ENCODE data around the gene CARHSP1.

CARHSP1 gene

GRCh38 chr16:8885674-8886592 is 17.1 kb upstream of the CARHSP1 start:
- no peak overlapping the region for H3K4me2 ChIP-seq (ENCODE audit: low read length)
- H3F3A ChIP-seq (ENCODE audit: insufficient read depth, low read length), result 0 out of 2 replicates have a peak, but pooled peaks cover 6% of the 10 kb centered on the region
- no peak overlapping the region for H3K4me3 ChIP-seq (ENCODE audit: low read depth, low read length, poor library complexity, severe bottlenecking)
- H3K27me3 ChIP-seq (ENCODE audit: insufficient read depth, low read length), result no peaks in the 10 kb centered on the region
- peaks cover 32% of the 10 kb centered on the region for H3K4me1 ChIP-seq (ENCODE audit: insufficient read depth, low read length, severe bottlenecking)
- no peak overlapping the region for H3K9ac ChIP-seq (ENCODE audit: low read length)
- no peak for TF ChIP-seq CTCF (IDR thresholded peaks at IDR 0.05; ENCODE audit: low read length)
- TF ChIP-seq EZH2 (IDR thresholded peaks at IDR 0.05; ENCODE audit: borderline replicate concordance, low read length), result no peak
- H4K20me1 ChIP-seq (ENCODE audit: insufficient read depth, low read length), result no peaks in the 10 kb centered on the region
- H3K27ac ChIP-seq (ENCODE audit: low read depth, low read length, poor library complexity, severe bottlenecking), result no peak overlapping the region
- H3K79me2 ChIP-seq (ENCODE audit: insufficient read depth, low read length), result no peaks in the 10 kb centered on the region
- H3K9me3 ChIP-seq (ENCODE audit: low read length), result no peaks in the 10 kb centered on the region
- H3K36me3 ChIP-seq (ENCODE audit: insufficient read depth, low read length), result peaks cover 37% of the 10 kb centered on the region
- H3K9me2 ChIP-seq (ENCODE audit: low read depth, low read length), result no peaks in the 10 kb centered on the region
- H2AFZ ChIP-seq (ENCODE audit: low read length), result no peak overlapping the region

- H4K20me1 ChIP-seq (ENCODE audit: insufficient read depth, low read length), result no peaks in the 10 kb centered on the region
- peaks cover 7% of the 10 kb centered on the region; the same call in 1 of the 2 replicates for H3K36me3 ChIP-seq (ENCODE audit: insufficient read depth, low read length)
- H3K4me3 ChIP-seq (ENCODE audit: low read depth, low read length, poor library complexity, severe bottlenecking), result no peak overlapping the region
- no peak overlapping the region for H3K27ac ChIP-seq (ENCODE audit: low read depth, low read length, poor library complexity, severe bottlenecking)
- H3K9me3 ChIP-seq (ENCODE audit: low read length), result no peaks in the 10 kb centered on the region
- H3K4me1 ChIP-seq (ENCODE audit: insufficient read depth, low read length, severe bottlenecking), result peaks cover 7% of the 10 kb centered on the region
- no peak for TF ChIP-seq CTCF (IDR thresholded peaks at IDR 0.05; ENCODE audit: low read length)
- no peak for TF ChIP-seq EZH2 (IDR thresholded peaks at IDR 0.05; ENCODE audit: borderline replicate concordance, low read length)
- H3K79me2 ChIP-seq (ENCODE audit: insufficient read depth, low read length), result no peaks in the 10 kb centered on the region
- H3F3A ChIP-seq (ENCODE audit: insufficient read depth, low read length), result no peaks in the 10 kb centered on the region
- no peak overlapping the region for H2AFZ ChIP-seq (ENCODE audit: low read length)
- H3K27me3 ChIP-seq (ENCODE audit: insufficient read depth, low read length), result no peaks in the 10 kb centered on the region
- H3K4me2 ChIP-seq (ENCODE audit: low read length), result no peak overlapping the region
- no peaks in the 10 kb centered on the region for H3K9me2 ChIP-seq (ENCODE audit: low read depth, low read length)
- no peak overlapping the region for H3K9ac ChIP-seq (ENCODE audit: low read length)
These were observed 14.0 kb upstream of the CARHSP1 start for GRCh38 chr16:8882725-8883377.

- H3K9ac ChIP-seq (ENCODE audit: low read length), result no peak within 1 kb of the TSS
- no peaks in the 10 kb centered on the region for H4K20me1 ChIP-seq (ENCODE audit: insufficient read depth, low read length)
- no peaks in the 10 kb centered on the region for H3K9me3 ChIP-seq (ENCODE audit: low read length)
- peaks cover under 1% of the 10 kb centered on the region; the same call in 1 of the 2 replicates for H3K36me3 ChIP-seq (ENCODE audit: insufficient read depth, low read length)
- peaks cover 7% of the 10 kb centered on the region for H3K4me1 ChIP-seq (ENCODE audit: insufficient read depth, low read length, severe bottlenecking)
- no peak within 1 kb of the TSS for H3K4me3 ChIP-seq (ENCODE audit: low read depth, low read length, poor library complexity, severe bottlenecking)
- H3K4me2 ChIP-seq (ENCODE audit: low read length), result no peak within 1 kb of the TSS
- H2AFZ ChIP-seq (ENCODE audit: low read length), result no peak within 1 kb of the TSS
- no peaks in the 10 kb centered on the region for H3K27me3 ChIP-seq (ENCODE audit: insufficient read depth, low read length)
- no peak within 1 kb of the TSS for H3K27ac ChIP-seq (ENCODE audit: low read depth, low read length, poor library complexity, severe bottlenecking)
- no peaks in the 10 kb centered on the region for H3F3A ChIP-seq (ENCODE audit: insufficient read depth, low read length)
- H3K79me2 ChIP-seq (ENCODE audit: insufficient read depth, low read length), result no peaks in the 10 kb centered on the region
- H3K9me2 ChIP-seq (ENCODE audit: low read depth, low read length), result no peaks in the 10 kb centered on the region
- TF ChIP-seq CTCF (IDR thresholded peaks at IDR 0.05; ENCODE audit: low read length) (no peak), EZH2 (IDR thresholded peaks at IDR 0.05; ENCODE audit: borderline replicate concordance, low read length) (no peak)
These were observed 13.3 kb upstream of the CARHSP1 start, which contains the start of gene LITAFD for GRCh38 chr16:8882041-8882617. LITAFD (plus strand) TSS chr16:8882351; CDS start chr16:8884356, 2,005 bp downstream.

Measured in OCI-LY1 (cell line).